HG02642 (cell line): Measurements from ENCODE around the gene LPIN2.

Experiments
- ATAC-seq: cut with Tn5 transposase; IDR thresholded peaks from one replicate; pipeline ENCODE4 v1.9.1; 2021; ENCODE audit warnings: mild to moderate bottlenecking; ENCODE audit not compliant: unreplicated experiment, poor library complexity

Gene LPIN2

DNA sequence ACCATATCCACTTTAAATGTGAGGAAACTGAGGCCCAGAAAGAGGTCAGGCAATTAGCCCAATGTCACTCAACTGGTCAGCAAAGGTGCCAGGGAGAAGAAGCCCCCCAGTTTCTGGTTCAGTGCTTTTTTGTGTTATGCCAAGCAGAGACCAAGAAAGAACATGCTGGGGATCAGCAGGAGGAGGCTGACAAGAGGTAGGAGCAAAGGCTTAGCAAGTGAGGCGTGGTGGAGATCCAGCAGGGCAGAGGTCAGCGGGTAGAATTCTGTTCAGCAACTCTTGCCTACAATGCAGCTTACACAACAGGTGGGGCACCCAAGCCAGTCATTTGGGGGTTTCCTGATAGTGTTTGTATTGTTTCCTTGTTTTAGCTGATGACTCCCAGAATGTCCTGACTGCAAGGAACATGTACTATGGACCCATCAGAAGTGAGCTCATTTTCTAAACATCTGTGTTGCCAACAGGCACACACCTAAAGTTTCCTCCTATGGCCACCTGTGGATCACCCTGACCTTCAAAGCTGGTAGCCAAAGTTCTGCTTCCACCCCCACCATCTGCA, 28.2 kb downstream of the LPIN2 start:
- ATAC-seq, result no peak

DNA sequence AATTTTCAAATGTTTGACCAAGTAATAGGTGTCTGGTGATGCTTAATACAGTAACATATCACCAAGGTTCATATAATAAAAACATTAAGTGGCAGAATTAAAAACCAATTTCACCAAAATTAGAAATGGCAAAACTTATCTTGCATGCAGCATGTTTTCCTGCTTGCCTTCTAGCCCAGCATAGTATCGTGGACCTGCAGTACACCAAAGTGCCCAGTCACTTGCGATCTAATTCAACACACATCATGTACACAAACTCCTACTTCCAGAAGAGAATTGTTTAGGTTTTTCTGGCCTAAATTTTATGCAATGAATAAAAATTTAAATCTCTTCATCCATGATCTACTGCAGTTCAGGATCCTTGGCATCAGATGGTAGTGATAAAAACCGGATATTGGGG, 28.9 kb downstream of the LPIN2 start:
- ATAC-seq, result no peak

DNA sequence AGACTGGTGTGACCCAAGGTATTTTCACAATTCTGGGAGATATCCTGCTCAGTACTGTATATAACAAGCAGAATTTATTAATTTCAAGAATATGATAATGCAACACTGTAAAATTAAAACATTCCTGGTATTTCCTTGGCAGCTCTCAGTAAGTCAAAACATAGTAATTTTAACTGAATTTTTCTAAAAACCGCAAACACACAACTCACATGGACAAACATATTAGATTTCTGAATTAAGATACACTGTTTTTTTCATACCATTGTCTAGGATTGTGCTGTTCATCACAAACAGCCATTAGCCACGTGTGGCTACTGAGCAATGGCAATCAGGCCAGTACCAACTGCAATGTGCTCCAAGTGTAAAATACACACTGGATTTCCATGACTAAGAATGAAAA, 29.6 kb downstream of the LPIN2 start:
- ATAC-seq, result no peak

DNA sequence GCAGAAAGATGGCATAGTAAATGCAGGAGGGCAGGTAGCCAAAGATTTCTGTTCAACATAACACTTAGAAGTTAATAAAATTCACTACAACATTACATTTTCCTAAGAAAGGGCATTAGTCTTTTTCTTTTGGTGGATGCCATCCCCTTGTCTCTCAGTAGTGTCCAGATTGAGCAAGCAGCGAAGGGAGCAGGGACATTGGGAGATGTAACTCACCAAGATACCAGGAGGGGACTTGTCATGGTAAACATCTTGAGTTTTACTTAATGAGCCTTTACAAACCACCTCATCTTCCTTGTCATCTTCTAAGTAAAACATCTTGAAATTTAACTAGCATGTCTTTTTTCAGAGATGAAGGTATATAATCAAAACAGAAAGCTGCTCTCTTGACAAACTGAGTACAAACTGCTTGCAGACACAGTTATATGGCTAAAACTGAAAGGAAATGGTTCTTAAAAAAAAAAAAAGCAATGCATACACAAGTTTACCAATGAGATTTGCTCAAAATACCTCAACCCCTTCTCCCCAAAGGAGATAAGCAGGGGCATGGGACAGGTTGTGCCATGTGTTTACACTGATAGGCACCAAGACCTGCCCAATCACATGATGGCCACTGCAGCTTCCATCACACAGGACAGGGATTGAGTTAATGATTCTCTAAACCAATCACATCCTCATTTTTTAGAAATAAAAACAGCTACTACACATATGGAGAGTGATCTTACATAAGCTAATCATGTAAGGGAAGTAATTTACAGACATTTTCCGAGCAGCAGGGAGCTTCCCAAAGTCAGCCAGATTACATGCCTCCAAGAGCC, 30.3 kb downstream of the LPIN2 start:
- ATAC-seq, result no peak

DNA sequence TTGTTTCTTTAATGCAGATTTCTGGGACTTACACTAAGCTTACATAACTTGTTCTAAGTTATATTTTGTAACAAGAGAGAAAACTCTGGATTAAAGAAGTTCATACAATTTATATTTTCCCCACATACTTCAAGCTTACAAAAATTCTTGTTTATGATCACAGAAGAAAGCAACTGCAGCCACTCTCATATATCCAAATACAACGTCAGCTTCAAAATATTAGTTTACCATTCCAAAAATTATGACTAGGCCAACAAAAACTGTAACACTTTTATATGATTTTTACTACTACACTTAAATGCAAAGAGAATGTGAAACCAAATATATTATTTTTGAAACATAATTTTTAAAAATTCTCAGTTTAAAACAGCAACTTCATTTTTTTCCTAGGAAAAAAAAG, 30.9 kb downstream of the LPIN2 start:
- ATAC-seq, result no peak

DNA sequence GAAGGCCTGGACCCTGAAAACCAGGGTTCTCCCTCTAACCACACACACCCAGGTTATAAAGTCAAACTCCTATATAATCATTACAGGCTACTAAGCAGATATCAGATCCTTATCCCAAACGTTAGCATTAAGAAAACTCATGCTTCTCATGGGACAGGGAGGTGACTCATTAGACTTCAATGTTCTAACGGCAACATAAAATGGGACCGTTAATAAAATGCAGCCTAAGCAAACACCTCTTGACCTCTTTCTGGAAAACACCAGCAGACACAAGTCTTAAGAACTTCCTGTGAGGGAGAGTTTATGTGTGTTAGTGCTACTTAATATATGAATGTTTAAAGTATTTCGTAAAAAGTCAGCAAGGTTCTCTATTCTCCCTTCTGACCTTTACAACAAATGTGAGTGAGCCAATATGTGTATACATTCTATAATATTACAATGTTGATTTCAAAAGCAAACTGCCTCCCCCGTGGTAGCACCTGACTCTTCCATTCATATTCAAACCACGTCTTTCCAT, 31.7 kb downstream of the LPIN2 start:
- no peak for ATAC-seq

DNA sequence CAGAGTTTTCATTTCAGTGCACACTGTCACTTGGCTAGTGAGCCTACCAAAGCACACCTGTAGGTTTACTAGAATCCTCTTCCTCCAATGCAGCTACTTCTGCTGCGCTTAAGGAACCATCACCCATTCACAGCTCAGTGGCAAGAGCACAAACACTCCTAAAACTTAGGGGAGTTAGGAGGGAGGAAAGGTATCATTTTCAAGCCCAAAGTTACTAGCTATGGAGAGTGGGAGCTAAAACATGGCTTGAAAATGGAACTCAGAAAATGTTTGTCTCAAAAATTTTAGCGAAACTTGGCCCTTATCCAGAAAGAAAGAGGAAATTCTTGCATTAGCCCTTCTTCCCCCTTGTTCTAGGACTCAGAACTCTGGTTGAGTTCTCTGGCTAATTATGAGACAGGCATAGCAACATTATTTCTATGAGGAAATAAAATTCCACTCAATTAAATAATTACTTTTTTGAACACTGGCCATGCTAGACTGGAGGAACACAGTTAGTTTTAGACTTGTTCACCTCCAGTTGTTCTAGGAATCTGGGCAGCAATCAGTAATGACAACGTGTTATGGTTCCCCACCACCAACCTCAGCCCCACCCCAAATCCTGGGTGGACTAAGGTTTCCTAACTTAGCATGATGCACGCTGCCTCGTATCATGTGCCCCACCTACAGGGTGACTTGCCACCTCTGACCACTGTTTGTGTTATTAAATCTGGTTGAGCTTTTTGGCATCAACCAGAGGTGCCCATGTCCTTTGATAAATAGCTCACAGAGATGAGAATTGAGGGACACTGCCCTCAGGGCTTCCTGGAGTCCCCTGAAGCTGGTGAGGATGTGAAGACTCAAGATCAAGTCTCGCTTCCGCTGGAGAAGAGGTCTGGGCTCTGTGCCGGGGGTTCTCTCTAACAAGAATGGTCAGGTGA, 32.8 kb downstream of the LPIN2 start:
- ATAC-seq, result no peak

DNA sequence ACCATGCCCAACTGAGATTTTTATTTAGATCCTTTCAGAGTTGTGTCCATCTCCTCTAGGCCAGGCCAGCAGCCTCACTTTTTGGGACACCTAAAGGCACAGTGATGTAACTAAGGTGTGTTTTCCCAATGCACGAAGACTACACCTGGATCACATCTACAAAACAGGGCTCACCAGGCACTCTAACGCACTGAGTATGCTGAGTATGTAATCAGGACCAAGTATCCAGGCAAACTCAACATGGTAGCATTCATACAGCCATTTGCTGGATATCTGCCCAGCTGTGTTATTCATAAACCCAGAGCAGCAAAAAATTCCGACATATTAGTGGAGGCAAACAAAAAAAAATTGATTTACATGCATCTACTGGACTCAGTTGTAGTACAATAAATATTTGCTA, 33.8 kb downstream of the LPIN2 start:
- ATAC-seq, result no peak

DNA sequence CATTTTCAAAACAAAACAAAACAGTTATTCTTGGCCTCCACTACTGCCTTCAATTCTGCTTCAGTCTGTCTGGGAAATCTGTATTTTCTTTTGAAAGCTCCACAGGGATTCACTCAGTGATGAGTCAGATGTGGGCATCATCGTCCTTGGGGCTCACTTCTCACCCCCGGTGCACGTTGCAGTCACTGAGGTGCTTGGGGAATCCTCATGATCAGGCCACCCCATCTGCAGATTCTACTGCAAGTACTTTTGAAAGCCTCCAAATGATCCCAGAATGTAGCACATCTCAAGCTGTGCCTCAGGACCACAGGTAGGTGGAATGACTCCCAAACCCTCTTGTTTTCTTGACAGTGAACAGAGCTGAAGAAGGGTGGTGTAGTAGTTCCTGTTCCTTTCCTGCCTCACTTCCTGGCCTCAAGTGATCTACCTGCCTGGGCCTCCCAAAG, 34.3 kb downstream of the LPIN2 start:
- ATAC-seq, result no peak

DNA sequence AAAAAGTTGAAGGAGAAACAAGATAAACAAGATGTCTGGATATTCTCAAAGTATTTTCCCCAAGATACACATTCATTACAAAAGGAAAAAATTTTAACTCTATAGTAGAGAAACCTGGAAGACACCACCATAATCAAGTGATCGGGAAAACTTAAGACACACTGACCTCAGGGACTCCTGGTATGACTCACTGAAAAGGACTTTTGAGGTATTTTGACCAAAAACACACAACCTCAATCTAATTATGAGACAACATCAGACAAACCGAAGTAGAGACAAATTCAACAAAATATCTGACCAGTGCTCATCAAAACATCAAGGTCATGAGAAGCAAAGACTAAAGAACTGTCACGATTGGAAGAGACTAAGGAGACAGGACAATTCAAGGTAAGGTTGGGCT, 34.7 kb downstream of the LPIN2 start:
- no peak for ATAC-seq

DNA sequence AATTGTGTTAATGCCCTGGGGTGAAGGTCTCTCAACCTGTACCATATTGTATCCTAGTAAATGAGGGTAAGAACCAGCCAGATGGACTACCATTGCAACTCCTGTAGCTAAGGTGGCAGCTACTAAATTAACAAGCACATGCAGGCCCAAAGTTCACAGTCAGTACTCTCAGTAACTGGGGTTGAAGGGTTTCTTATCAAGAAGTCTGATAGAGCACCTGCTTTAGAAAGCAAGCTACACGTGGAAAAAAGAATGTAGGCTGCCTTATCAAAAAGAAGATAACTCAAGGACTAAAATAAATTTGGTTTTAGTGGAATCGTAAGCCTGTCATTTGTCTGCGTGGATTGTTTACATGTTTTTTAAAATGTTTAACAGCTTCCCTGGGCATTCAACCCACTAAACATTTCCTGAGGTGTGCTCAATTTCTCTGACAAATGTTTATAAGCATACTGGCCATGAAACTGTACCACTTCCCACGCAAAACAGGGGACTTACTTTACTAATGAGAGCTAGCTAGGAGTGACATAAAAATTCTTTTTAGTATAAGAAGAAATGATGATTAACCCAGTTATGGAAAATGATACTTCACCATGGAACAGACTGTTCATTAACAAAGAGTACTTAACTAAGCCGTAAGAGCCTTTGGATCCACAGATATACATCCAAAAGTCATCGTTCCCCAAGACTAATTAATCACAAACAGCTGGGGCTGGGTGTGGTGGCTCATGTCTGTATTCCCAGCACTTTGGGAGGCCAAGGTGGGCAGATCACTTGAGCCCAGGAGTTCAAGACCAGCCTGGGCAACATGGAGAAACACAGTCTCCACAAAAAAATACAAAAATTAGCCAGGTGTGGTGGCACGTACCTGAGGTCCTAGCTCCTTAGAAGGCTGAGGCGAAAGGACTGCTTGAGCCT, 36.5 kb downstream of the LPIN2 start:
- ATAC-seq, result no peak

DNA sequence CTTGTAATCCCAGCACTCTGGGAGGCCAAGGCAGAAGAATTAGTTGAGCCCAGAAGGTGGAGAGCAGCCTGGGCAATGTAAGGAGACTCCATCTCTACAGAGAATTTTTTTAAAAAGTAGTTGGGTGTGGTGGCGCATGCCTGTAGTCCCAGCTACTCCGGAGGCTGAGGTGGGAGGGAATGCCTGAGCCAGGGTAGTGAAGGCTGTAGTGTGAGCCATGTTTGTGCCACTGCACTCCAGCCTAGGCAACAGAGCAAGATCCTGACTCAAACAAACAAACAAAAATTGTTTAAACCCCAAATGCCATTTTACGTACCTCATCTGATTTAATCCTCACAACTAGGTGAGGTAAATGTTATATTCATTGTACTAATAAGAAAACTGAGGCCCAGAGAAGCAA, 38.2 kb downstream of the LPIN2 start:
- no peak for ATAC-seq

DNA sequence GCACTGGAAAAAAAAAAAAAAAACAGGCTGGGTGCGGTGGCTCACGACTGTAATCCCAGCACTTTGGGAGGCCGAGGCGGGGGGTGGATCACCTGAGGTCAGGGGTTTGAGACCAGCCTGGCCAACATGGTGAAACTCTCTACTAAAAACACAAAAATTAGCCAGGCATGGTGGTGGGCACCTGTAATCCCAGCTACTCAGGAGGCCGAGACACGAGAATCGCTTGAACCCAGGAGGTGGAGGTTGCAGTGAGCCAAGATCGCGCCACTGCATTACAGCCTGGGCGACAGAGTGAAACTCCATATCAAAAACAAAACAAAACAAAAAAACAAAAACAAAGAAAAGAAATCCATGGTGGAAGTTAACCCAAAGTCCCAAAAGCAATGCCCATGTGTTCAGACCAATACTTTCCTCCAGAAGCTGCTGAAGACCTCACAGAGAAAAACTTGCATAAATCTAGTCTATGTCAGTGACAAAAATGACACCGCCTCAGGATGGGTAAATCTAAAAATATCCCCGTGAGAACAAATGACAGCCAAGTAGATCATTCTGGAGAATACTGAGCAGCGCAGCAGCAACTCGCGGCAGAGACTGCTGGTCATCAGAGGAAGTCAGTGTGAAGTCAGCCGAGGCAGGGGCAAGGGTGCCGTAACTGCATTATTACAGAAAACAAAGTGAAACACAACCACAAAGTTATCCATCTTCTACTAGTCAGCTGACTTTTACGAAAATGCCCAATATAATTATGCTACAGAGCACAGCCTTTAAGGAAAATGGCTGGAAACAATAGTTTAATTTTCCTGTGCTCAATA, 41.0 kb downstream of the LPIN2 start:
- ATAC-seq, result peak; percentile 87

DNA sequence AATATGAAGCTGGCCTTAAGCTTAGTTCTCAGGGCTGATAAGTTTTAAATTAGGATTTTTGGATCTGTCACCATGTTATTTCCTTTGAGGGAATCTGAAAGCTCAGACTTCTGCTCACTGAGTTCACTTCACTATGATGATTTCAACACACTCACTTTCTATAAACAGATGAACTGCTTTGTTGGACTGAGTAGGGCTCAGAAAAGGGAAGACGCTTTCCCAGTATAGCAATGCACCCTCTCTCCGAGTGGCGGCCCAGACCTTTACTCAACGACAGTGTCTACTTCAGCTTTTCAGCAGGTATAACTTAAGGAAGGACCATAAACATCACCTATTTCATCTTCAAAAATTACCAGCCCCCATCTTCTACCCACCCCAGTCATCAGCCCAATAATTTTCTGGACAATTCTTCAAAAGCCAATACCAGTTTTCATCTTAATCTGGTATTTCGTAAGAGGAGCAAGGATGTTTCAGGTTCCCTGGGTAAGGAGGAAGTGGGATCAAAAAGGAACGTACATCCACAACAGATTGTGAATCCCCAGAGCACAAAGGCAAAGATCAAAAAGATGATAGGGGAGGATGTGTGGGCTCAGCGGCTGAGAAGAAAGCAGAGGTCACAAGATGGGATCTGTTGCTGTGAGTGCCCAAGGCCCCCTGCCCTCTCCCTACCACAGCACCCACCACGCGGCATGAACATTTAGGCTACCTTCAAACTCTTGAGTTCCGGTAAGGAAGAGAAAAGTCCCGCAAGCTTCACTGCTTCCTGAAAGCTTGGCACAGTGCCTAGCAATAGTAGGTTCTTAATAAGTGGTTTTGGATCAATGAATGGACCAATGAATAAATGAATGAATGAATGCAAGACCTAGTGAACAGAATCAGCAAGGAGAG, 41.9 kb downstream of the LPIN2 start:
- no peak for ATAC-seq

DNA sequence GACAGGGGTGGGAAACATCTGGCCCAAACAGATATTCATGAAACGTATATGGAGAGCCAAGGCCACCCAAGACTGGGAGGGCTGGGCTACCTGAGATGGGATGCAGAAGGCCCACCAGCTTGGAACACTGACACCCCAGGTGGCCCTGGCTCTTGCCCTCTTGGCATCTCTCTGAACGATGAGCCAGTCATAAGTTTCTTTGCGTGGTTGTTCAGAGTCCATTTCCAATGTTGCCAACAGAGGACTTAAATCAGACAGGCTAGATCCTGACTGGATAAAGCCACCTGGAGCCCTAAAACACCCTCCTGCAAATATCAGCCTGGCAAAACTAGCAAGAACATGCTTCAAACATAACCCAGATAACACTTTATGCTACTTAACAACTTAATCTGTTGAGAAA, 42.6 kb downstream of the LPIN2 start:
- ATAC-seq, result no peak

DNA sequence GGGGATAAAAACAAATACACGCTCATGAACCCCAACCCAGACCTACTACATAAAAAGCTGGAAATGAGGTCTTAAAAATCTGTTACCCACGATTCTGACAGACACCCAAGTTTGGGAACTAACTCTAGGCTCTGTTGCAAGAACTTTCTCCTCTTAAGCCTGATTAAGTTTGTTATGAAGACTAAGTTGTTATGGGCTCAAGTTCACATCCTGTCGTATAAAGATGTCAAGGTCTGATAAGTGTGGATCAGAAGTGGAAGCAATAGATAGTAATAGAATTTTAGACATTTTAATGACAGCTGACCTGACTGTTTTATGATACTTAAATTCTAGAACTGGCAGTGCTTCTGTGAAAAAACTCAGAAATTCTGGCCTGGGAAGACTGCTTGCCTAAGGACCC, 43.2 kb downstream of the LPIN2 start:
- no peak for ATAC-seq

DNA sequence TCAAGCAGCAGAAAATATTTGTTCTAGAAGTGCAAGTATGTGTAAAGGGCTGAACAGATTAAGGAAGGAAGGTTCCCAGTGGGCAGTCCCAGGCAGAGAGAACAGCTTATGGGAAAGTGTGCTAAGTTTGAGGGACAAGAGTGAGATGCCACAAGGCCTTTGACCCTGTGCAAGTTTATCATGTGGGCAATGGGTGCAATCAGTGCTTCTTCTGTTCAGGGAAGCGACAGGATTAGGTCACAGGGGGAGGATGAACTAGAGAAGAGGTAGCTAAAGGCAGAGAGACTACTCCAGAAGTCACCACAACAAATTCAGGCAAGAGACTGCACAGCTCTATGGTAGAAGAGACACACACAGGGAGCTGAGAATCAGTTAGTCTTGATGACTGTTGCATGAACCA, 44.3 kb downstream of the LPIN2 start:
- no peak for ATAC-seq

DNA sequence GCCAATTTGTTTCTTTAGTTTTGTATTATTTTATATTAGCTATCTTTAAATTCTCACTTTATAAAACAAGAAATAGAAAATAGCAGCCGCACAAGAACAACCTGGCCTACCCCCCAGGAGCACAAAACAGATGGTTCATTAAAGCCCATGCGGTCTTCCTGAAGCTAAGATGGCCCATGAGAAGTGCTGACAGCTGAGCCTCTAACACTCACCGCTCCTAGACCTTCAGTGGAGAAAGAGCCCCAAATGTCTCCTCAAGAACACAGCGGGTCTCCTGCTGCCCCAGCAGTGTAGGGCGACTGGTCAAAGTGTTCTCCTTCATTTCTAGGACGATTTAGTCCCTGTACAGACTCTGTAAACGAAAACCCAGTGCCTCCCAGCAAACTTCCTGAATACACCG, 45.1 kb downstream of the LPIN2 start:
- ATAC-seq, result no peak
